NCI-H524 treated with DMSO at 0.1 percent for 48 hours (cell line): Measurements from ENCODE around the gene KDELR1.
A peak's percentile ranks its signal among the peaks of the same experiment; 100 is the strongest.

Experiments
- DNase-seq: peaks from one replicate; lab custom pipeline; 2025; lab: John Stamatoyannopoulos, UW

Gene KDELR1

GRCh38 chr19:48371367-48371766, 20.0 kb downstream of the KDELR1 start:
- no peak for DNase-seq

GRCh38 chr19:48370955-48371354, 20.4 kb downstream of the KDELR1 start:
- DNase-seq, result no peak

- DNase-seq, result peak; percentile 92
These were observed 22.4 kb downstream of the KDELR1 start for GRCh38 chr19:48368936-48369335.

GRCh38 chr19:48367855-48368254, 23.5 kb downstream of the KDELR1 start:
- DNase-seq, result peak; percentile 9

GRCh38 chr19:48365602-48366001, 25.7 kb downstream of the KDELR1 start:
- DNase-seq, result no peak

GRCh38 chr19:48364598-48365348, 26.6 kb downstream of the KDELR1 start:
- no peak for DNase-seq

- peak; percentile 97 for DNase-seq
These were observed 27.3 kb downstream of the KDELR1 start, which contains the start of the genes SYNGR4 and TMEM143 for GRCh38 chr19:48363810-48364597. Gene SYNGR4 (plus strand): TSS chr19:48364367. CDS start chr19:48365843, 1,476 bp downstream. Gene TMEM143 (minus strand): TSS chr19:48363940. CDS start chr19:48363920, 20 bp downstream.

GRCh38 chr19:48363500-48363809, 27.9 kb downstream of the KDELR1 start:
- DNase-seq, result no peak

- peak; percentile 84 for DNase-seq
These were observed 28.4 kb downstream of the KDELR1 start for GRCh38 chr19:48362716-48363499.

GRCh38 chr19:48361912-48362311, 29.4 kb downstream of the KDELR1 start:
- DNase-seq, result no peak

- DNase-seq, result no peak
These were observed 32.2 kb downstream of the KDELR1 start for GRCh38 chr19:48359123-48359522.

- DNase-seq, result no peak
These were observed 35.9 kb downstream of the KDELR1 start for GRCh38 chr19:48355365-48355954.

- no peak for DNase-seq
These were observed 36.9 kb downstream of the KDELR1 start for GRCh38 chr19:48354332-48354992.

- no peak for DNase-seq
These were observed 37.7 kb downstream of the KDELR1 start for GRCh38 chr19:48353677-48354076.

- DNase-seq, result peak; percentile 35
These were observed 40.0 kb downstream of the KDELR1 start for GRCh38 chr19:48351341-48351752.

GRCh38 chr19:48350856-48351255, 40.5 kb downstream of the KDELR1 start:
- DNase-seq, result peak; percentile 73

- no peak for DNase-seq
These were observed 42.6 kb downstream of the KDELR1 start for GRCh38 chr19:48348737-48349136.

- DNase-seq, result no peak
These were observed 43.3 kb downstream of the KDELR1 start for GRCh38 chr19:48348045-48348444.

- no peak for DNase-seq
These were observed 45.2 kb downstream of the KDELR1 start for GRCh38 chr19:48346191-48346590.

- peak; percentile 32 for DNase-seq
These were observed 46.5 kb downstream of the KDELR1 start for GRCh38 chr19:48344892-48345291.

GRCh38 chr19:48342841-48343540, 48.4 kb downstream of the KDELR1 start:
- no peak for DNase-seq
